PC-3 (cell line): Measurements from ENCODE around the gene CASP6. TPM values are rescaled to one million over a fixed set of nuclear protein-coding genes. Genes with fewer than 3 reads are reported as not detected.

Source experiments
- ATAC-seq: fragments of 200-7000 bp; cut with Tn5 transposase; 2 replicates; pipeline ENCODE4 v1.9.1; 2020; ENCODE audit warnings: mild to moderate bottlenecking, moderate library complexity
- BruUV-seq: library from RNA; stranded (reverse); fragments of 400-500 nt; replicated peaks from 2 replicates; lab custom pipeline; 2021; lab: Mats Ljungman, UMichigan
- CTCF ChIA-PET: fragments of 300-600 bp; sonication (Branson Sonifier 250); formaldehyde crosslinking; loops from one replicate; lab custom pipeline; 2022; ENCODE audit warnings: antibody characterized with exemption; lab: Charles Lee
- POLR2A ChIA-PET: fragments of 300-600 bp; sonication (Branson Sonifier 250); formaldehyde crosslinking; loops from one replicate; lab custom pipeline; 2022; ENCODE audit warnings: antibody characterized with exemption; ENCODE audit not compliant: unreplicated experiment; lab: Charles Lee
- DNase-seq: peaks from one replicate; pipeline ENCODE4 v3.0.0-alpha.2; 2015
- H2AFZ ChIP-seq: fragments of 300-600 bp; sonication (generic); 2 replicates; pipeline ENCODE4 v1.6.0; 2016; ENCODE audit warnings: antibody characterized with exemption, low read length
- H3F3A ChIP-seq: fragments of 300-600 bp; sonication (generic); one replicate; pipeline ENCODE4 v1.6.0; 2017; ENCODE audit warnings: antibody characterized with exemption, low read length, control low read depth, mild to moderate bottlenecking; ENCODE audit not compliant: unreplicated experiment
- H3K27ac ChIP-seq: fragments of 300-600 bp; sonication (generic); 2 replicates; pipeline ENCODE4 v1.5.1; 2016; ENCODE audit warnings: mild to moderate bottlenecking, low read length
- H3K27me3 ChIP-seq: fragments of 300-600 bp; sonication (generic); 2 replicates; pipeline ENCODE4 v1.6.1; 2016; ENCODE audit warnings: low read length, mixed read lengths
- H3K36me3 ChIP-seq: fragments of 300-600 bp; sonication (generic); 2 replicates; pipeline ENCODE4 v1.6.1; 2016; ENCODE audit warnings: low read depth, mixed run types, low read length, mixed read lengths
- H3K4me1 ChIP-seq: fragments of 300-600 bp; sonication (generic); 2 replicates; pipeline ENCODE4 v1.5.1; 2016; ENCODE audit warnings: low read length; ENCODE audit not compliant: insufficient read depth
- H3K4me2 ChIP-seq: fragments of 300-600 bp; sonication (generic); 2 replicates; pipeline ENCODE4 v1.6.0; 2016; ENCODE audit warnings: low read length
- H3K4me3 ChIP-seq: fragments of 300-600 bp; sonication (generic); 2 replicates; pipeline ENCODE4 v1.5.1; 2016; ENCODE audit warnings: mild to moderate bottlenecking, low read length, mixed read lengths
- H3K79me2 ChIP-seq: fragments of 300-600 bp; sonication (generic); 2 replicates; pipeline ENCODE4 v1.6.1; 2017; ENCODE audit warnings: low read length, mixed read lengths
- H3K9ac ChIP-seq: fragments of 300-600 bp; sonication (generic); 2 replicates; pipeline ENCODE4 v1.6.0; 2016; ENCODE audit warnings: mild to moderate bottlenecking, low read length
- H3K9me2 ChIP-seq: fragments of 300-600 bp; sonication (generic); replicated peaks from 2 replicates; pipeline ENCODE4 v1.6.1; 2016; ENCODE audit warnings: mixed run types, low read length, mixed read lengths
- H3K9me3 ChIP-seq: fragments of 300-600 bp; sonication (generic); 2 replicates; pipeline ENCODE4 v1.6.1; 2016; ENCODE audit warnings: low read length, mixed read lengths
- H4K20me1 ChIP-seq: fragments of 300-600 bp; sonication (generic); 2 replicates; pipeline ENCODE4 v1.6.1; 2016; ENCODE audit warnings: low read length, mixed read lengths
- CTCF ChIP-seq: fragments of 300-600 bp; sonication (generic); conservative IDR thresholded peaks from 2 replicates; pipeline ENCODE4 v1.5.1; 2017; ENCODE audit warnings: antibody characterized with exemption, low read depth, mild to moderate bottlenecking, low read length
- EZH2 ChIP-seq: fragments of 300-600 bp; sonication (generic); IDR thresholded peaks from one replicate; pipeline ENCODE4 v1.6.1; 2017; ENCODE audit warnings: antibody characterized with exemption, mild to moderate bottlenecking, low read length; ENCODE audit not compliant: unreplicated experiment
- EZH2phosphoT487 ChIP-seq: fragments of 300-600 bp; sonication (generic); IDR thresholded peaks from 2 replicates; pipeline ENCODE4 v1.6.1; 2018; ENCODE audit warnings: mild to moderate bottlenecking, antibody characterized with exemption, low read length, borderline replicate concordance
- intact Hi-C: fragments of 100-400 bp; cut with micrococcal nuclease; formaldehyde crosslinking; loops from 2 replicates; pipeline ENCODE4 v1.9.0; 2023
- total RNA-seq: library from RNA; depleted of rRNA; stranded (reverse); fragments of >200 nt; gene quantifications from 2 replicates; pipeline ENCODE4 v1.2.3, GENCODE V29; 2014

Gene CASP6
- total RNA-seq, 1 experiment from 2014 or later, result 33.7 TPM

- ATAC-seq, result no peak
- POLR2A ChIA-PET, result no interaction called here
- H3K79me2 ChIP-seq, result peaks cover 8% of the 10 kb centered on the region
These were observed 30.5 kb upstream of the CASP6 start for GRCh38 chr4:109733728-109734127.

DNA sequence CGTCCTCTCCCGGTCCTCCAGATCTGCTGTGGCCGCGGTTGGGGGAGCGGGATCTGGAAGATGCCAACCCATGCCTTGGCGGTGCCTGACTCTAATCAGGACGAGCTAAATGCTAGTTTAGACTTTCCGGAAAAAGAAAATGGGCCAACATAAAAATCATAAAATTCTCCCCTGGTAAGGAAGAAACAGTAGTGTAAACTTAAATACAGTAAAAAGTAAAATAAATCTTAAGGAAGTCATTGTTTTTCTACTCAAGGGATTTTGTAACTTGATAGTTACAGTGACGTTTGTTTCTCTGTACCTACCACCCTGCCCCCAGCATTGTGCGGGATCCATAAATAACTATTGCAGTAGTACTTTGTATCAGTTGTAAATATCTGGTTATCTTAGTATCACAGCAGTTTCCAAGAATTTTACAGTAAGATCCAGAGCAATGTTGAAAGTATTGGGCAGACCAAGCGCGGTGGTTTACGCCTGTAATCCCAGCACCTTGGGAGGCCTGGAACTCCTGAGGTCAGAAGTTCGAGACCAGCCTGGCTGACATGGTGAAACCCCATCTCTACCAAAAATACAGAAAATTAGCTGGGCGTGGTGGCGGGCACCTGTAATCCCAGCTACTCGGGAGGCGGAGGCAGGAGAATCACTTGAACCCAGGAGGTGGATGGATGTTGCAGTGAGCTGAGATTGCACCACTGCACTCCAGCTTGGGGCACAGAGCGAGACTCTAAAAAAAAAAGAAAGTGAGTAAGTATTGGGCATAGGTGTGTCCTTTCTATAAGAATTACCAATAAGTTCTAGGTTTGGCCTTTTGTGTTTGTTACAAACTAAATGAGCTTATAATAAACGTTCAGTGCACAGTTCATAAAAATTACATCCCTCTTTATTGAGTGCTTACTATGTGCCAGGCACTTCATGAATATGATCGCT lies 27.6 kb upstream of the CASP6 start:
- peaks cover 35% of the 10 kb centered on the region for H3K79me2 ChIP-seq
- no peaks in the 10 kb centered on the region for H4K20me1 ChIP-seq
- POLR2A ChIA-PET, result no interaction called here
- H3K4me3 ChIP-seq, result peak overlapping the region; percentile 99
- H3K9me2 ChIP-seq, result no peaks in the 10 kb centered on the region
- no peaks in the 10 kb centered on the region for H3K9me3 ChIP-seq
- CTCF ChIA-PET, result no interaction called here
- H3K9ac ChIP-seq, result peak overlapping the region; percentile 76
- H3K4me2 ChIP-seq, result peak overlapping the region; percentile 97
- H3K27ac ChIP-seq, result peak overlapping the region; percentile 44
- DNase-seq, result no peak
- no peaks in the 10 kb centered on the region for H3K36me3 ChIP-seq
- no TSS peak for BruUV-seq
- ATAC-seq, result no peak; the same call in 1 of the 2 replicates
- peaks cover 14% of the 10 kb centered on the region for H3K4me1 ChIP-seq
- intact Hi-C loops, result loop anchor here (1.0 kb wide), 1 partner anchor 28 kb away; the partner anchor contains the start of gene CASP6
- no peaks in the 10 kb centered on the region for H3K27me3 ChIP-seq
- no peak for TF ChIP-seq EZH2phosphoT487
- no peak for TF ChIP-seq CTCF
- no peak for TF ChIP-seq EZH2
- H3F3A ChIP-seq, result no peaks in the 10 kb centered on the region
- H2AFZ ChIP-seq, result peak overlapping the region; percentile 100

More at GRCh38 chr4:109733728-109734127, 30.5 kb upstream of the CASP6 start:
- peaks cover 3% of the 10 kb centered on the region; the same call in 1 of the 2 replicates for H3K4me1 ChIP-seq
- H3K4me2 ChIP-seq, result no peak overlapping the region
- no peaks in the 10 kb centered on the region for H3K9me2 ChIP-seq
- H3K4me3 ChIP-seq, result no peak overlapping the region
- BruUV-seq, result no TSS peak
- no peaks in the 10 kb centered on the region for H3K27me3 ChIP-seq
- no peak for DNase-seq
- H3K27ac ChIP-seq, result no peak overlapping the region
- TF ChIP-seq EZH2phosphoT487 (no peak), CTCF (no peak), EZH2 (no peak)
- intact Hi-C loops, result no loop called here
- no peaks in the 10 kb centered on the region for H3K9me3 ChIP-seq
- H3K9ac ChIP-seq, result no peak overlapping the region
- no peak overlapping the region for H2AFZ ChIP-seq
- no peaks in the 10 kb centered on the region for H4K20me1 ChIP-seq
- no peaks in the 10 kb centered on the region for H3K36me3 ChIP-seq
- CTCF ChIA-PET, result no interaction called here
- no peaks in the 10 kb centered on the region for H3F3A ChIP-seq
